ENCODE measurements around the gene AGTRAP.

The AGTRAP gene

GRCh38 chr1:11706292-11706691, 29.6 kb upstream of the AGTRAP start:
- TF ChIP-seq, protein P1, sequence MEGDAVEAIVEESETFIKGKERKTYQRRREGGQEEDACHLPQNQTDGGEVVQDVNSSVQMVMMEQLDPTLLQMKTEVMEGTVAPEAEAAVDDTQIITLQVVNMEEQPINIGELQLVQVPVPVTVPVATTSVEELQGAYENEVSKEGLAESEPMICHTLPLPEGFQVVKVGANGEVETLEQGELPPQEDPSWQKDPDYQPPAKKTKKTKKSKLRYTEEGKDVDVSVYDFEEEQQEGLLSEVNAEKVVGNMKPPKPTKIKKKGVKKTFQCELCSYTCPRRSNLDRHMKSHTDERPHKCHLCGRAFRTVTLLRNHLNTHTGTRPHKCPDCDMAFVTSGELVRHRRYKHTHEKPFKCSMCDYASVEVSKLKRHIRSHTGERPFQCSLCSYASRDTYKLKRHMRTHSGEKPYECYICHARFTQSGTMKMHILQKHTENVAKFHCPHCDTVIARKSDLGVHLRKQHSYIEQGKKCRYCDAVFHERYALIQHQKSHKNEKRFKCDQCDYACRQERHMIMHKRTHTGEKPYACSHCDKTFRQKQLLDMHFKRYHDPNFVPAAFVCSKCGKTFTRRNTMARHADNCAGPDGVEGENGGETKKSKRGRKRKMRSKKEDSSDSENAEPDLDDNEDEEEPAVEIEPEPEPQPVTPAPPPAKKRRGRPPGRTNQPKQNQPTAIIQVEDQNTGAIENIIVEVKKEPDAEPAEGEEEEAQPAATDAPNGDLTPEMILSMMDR (IDR thresholded peaks at IDR 0.05; ENCODE audit: low read depth, low read length, missing control alignments), result no peak
- no peak for DNase-seq (ENCODE audit: low read depth)
- no peak overlapping the region for H3K4me3 ChIP-seq (ENCODE audit: low read depth, low read length)
- in situ Hi-C loops (cut with HindIII; ENCODE audit: low sequenced_read_pairs), result no loop called here

DNA sequence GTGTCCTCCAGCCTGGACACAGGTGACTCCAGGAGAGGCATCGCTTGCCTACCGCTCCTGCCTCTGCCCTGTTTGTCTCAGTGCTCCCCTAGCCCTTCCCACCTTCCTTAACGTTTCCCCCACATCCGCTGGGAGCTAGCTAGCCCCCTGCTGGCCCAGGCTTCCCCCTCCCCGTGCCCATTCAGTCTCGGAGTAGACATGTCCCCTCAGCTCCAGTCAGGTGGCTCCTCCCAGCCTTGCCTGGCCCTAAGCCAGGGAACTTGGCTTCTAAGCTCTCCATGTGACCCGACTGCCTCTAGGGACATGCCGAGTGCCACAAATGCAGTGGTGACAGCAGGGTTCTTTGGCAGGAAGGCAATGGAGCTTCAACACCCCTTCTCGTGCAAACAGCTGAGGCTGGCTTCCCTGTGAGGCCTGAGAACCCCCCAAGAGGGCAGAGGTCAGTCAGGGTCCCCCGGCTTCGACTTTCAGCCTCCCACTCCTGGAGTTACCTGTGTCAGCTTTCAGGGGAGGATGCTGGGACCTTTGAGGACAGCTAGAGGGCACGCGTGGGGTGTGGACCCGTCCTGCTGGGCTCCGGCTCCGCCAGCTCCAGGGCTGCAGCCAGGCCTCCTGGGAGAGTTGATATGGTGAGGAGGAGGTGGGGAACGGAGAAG, 28.2 kb upstream of the AGTRAP start:
- DNase-seq (ENCODE audit: low read depth), result no peak
- H3K4me3 ChIP-seq (ENCODE audit: low read depth, low read length), result no peak overlapping the region
- in situ Hi-C loops (cut with HindIII; ENCODE audit: low sequenced_read_pairs), result no loop called here
- TF ChIP-seq, protein P1 (IDR thresholded peaks at IDR 0.05; ENCODE audit: low read depth, low read length, missing control alignments), result peak; percentile 1

DNA sequence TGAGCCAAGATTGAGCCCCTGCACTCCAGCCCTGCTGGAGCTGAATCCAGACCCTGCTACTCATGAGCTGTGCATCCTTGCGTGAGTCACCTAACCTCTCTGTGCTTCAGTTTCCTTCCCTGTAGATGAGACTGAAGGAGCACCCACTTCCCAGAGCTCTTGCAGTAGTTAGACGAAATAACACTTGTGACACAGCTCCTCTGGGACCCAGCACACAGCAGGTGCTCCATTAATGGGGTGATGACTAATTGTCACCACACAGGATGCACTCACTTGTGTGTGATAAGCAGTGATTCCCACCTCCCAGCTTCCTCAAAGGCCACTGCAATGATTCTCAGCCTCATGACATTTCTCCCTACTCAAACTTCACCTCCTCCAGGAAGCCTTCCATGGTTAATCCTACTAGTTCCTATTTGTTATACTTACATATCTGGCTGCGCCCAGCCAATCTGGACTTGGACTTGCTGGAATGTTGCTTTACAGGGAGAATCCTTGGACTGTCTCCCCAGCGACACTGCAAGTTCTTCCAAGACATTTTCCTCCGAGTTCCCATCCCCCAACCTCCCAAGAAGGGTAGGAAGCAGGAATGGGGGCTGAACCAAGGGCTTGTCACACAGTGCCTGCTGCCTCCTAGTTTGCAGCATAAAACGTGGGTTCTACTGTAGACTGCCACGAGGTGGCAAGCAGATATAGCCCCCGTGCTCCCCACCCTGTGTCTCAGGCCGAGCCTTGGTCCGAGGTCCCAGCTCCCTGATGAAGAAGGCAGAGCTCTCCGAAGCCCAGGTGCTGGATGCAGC, 27.2 kb upstream of the AGTRAP start:
- in situ Hi-C loops (cut with HindIII; ENCODE audit: low sequenced_read_pairs), result no loop called here
- no peak overlapping the region for H3K4me3 ChIP-seq (ENCODE audit: low read depth, low read length)
- DNase-seq (ENCODE audit: low read depth), result no peak
- TF ChIP-seq, protein P1 (IDR thresholded peaks at IDR 0.05; ENCODE audit: low read depth, low read length, missing control alignments), result no peak

GRCh38 chr1:11711490-11711889, 24.4 kb upstream of the AGTRAP start:
- TF ChIP-seq, protein P1 (IDR thresholded peaks at IDR 0.05; ENCODE audit: low read depth, low read length, missing control alignments), result no peak
- DNase-seq (ENCODE audit: low read depth), result no peak
- H3K4me3 ChIP-seq (ENCODE audit: low read depth, low read length), result no peak overlapping the region
- in situ Hi-C loops (cut with HindIII; ENCODE audit: low sequenced_read_pairs), result loop anchor here (5.0 to 10.0 kb wide), 2 partner anchors 47 to 469 kb away; partner anchors contain the start of gene FBXO6

- no peak overlapping the region for H3K4me3 ChIP-seq (ENCODE audit: low read depth, low read length)
- in situ Hi-C loops (cut with HindIII; ENCODE audit: low sequenced_read_pairs), result loop anchor here (5.0 to 10.0 kb wide), 2 partner anchors 47 to 470 kb away; partner anchors contain the start of gene FBXO6
- no peak for DNase-seq (ENCODE audit: low read depth)
- TF ChIP-seq, protein P1 (IDR thresholded peaks at IDR 0.05; ENCODE audit: low read depth, low read length, missing control alignments), result no peak
Measured at GRCh38 chr1:11712285-11712684, 23.7 kb upstream of the AGTRAP start.

GRCh38 chr1:11713095-11713494, 22.8 kb upstream of the AGTRAP start:
- H3K4me3 ChIP-seq (ENCODE audit: low read depth, low read length), result no peak overlapping the region
- in situ Hi-C loops (cut with HindIII; ENCODE audit: low sequenced_read_pairs), result loop anchor here (5.0 to 10.0 kb wide), 2 partner anchors 48 to 471 kb away; partner anchors contain the start of gene FBXO6
- TF ChIP-seq, protein P1 (IDR thresholded peaks at IDR 0.05; ENCODE audit: low read depth, low read length, missing control alignments), result no peak
- DNase-seq (ENCODE audit: low read depth), result no peak
